OCI-LY1 (cell line): Measurements from ENCODE around the gene NCAM1.

Experiments
- H2AFZ ChIP-seq: fragments of 200-600 bp; sonication (generic), shearing (Covaris generic); 2 replicates; pipeline ENCODE4 v1.6.0; 2014; ENCODE audit warnings: antibody characterized with exemption, mild to moderate bottlenecking, low read length
- H3F3A ChIP-seq: fragments of 200-600 bp; sonication (generic), shearing (Covaris generic); 2 replicates; pipeline ENCODE4 v1.6.0; 2014; ENCODE audit warnings: mild to moderate bottlenecking, antibody characterized with exemption, low read length, moderate library complexity; ENCODE audit not compliant: insufficient read depth
- H3K27ac ChIP-seq: fragments of 200-600 bp; sonication (generic); 2 replicates; pipeline ENCODE4 v1.5.1; 2014; ENCODE audit warnings: low read length, mixed run types, mild to moderate bottlenecking, low read depth; ENCODE audit not compliant: poor library complexity, severe bottlenecking
- H3K27me3 ChIP-seq: fragments of 200-600 bp; sonication (generic); 2 replicates; pipeline ENCODE4 v1.6.0; 2014; ENCODE audit warnings: antibody characterized with exemption, mild to moderate bottlenecking, low read length, moderate library complexity; ENCODE audit not compliant: insufficient read depth
- H3K36me3 ChIP-seq: fragments of 200-600 bp; sonication (generic); 2 replicates; pipeline ENCODE4 v1.6.1; 2014; ENCODE audit warnings: mild to moderate bottlenecking, antibody characterized with exemption, low read length, moderate library complexity, mixed read lengths; ENCODE audit not compliant: insufficient read depth
- H3K4me1 ChIP-seq: fragments of 200-600 bp; sonication (generic); 2 replicates; pipeline ENCODE4 v1.5.1; 2014; ENCODE audit warnings: mild to moderate bottlenecking, low read length, moderate library complexity; ENCODE audit not compliant: insufficient read depth, severe bottlenecking
- H3K4me2 ChIP-seq: fragments of 200-600 bp; sonication (generic), shearing (Covaris generic); 2 replicates; pipeline ENCODE4 v1.6.1; 2014; ENCODE audit warnings: low read length
- H3K4me3 ChIP-seq: fragments of 200-600 bp; sonication (generic); 2 replicates; pipeline ENCODE4 v1.5.1; 2014; ENCODE audit warnings: low read length, low read depth, mild to moderate bottlenecking, mixed read lengths; ENCODE audit not compliant: poor library complexity, severe bottlenecking
- H3K79me2 ChIP-seq: fragments of 200-600 bp; shearing (Covaris generic); 2 replicates; pipeline ENCODE4 v1.6.1; 2016; ENCODE audit warnings: mixed run types, low read length, mixed read lengths; ENCODE audit not compliant: insufficient read depth
- H3K9ac ChIP-seq: fragments of 200-600 bp; sonication (generic), shearing (Covaris generic); 2 replicates; pipeline ENCODE4 v1.6.1; 2014; ENCODE audit warnings: mild to moderate bottlenecking, low read length, mixed read lengths
- H3K9me2 ChIP-seq: fragments of 200-600 bp; sonication (generic), shearing (Covaris generic); 2 replicates; pipeline ENCODE4 v1.6.1; 2014; ENCODE audit warnings: low read depth, mild to moderate bottlenecking, low read length, mixed read lengths
- H3K9me3 ChIP-seq: fragments of 200-600 bp; shearing (Covaris generic); 2 replicates; pipeline ENCODE4 v1.6.1; 2014; ENCODE audit warnings: low read length, mixed read lengths
- H4K20me1 ChIP-seq: fragments of 200-600 bp; sonication (generic), shearing (Covaris generic); 2 replicates; pipeline ENCODE4 v1.6.0; 2016; ENCODE audit warnings: mild to moderate bottlenecking, low read length; ENCODE audit not compliant: insufficient read depth
- CTCF ChIP-seq: fragments of 200-600 bp; sonication (generic), shearing (Covaris generic); IDR thresholded peaks from 2 replicates; pipeline ENCODE4 v1.5.1; 2017; ENCODE audit warnings: mild to moderate bottlenecking, antibody characterized with exemption, low read length, moderate library complexity, mixed read lengths
- EZH2 ChIP-seq: fragments of 200-600 bp; sonication (generic), shearing (Covaris generic); IDR thresholded peaks from 2 replicates; pipeline ENCODE4 v1.8.0; 2017; ENCODE audit warnings: borderline replicate concordance, mixed run types, mild to moderate bottlenecking, antibody characterized with exemption, low read length, moderate library complexity, mixed read lengths

Gene NCAM1

DNA sequence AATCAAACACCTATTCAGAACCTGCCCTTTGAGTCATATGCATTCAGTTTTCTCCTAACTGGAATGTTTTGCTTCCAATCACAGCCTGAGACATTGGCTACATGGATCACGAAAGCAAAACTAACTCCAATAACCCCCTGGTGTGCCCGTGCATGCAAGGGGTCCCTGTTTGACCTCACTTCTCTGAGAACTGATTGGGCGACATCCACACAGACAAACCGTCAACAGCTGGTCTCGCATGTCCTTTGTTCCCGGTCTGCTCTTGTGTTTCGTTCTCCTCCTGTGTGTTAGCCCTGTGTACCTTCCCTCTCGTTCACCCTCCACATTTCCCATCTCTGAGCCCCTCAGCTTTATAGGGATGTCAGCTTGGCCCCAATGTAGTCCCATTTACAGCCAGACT lies 286.0 kb downstream of the NCAM1 start:
- H2AFZ ChIP-seq: no peak overlapping the region
- TF ChIP-seq CTCF (no peak), EZH2 (no peak)
- no peak overlapping the region for H3K27ac ChIP-seq
- H3K9ac ChIP-seq: no peak overlapping the region
- H4K20me1 ChIP-seq: no peaks in the 10 kb centered on the region
- H3K9me3 ChIP-seq: no peaks in the 10 kb centered on the region
- H3F3A ChIP-seq: no peaks in the 10 kb centered on the region
- no peak overlapping the region for H3K4me3 ChIP-seq
- H3K9me2 ChIP-seq: no peaks in the 10 kb centered on the region
- H3K79me2 ChIP-seq: no peaks in the 10 kb centered on the region
- no peak overlapping the region for H3K4me2 ChIP-seq
- H3K4me1 ChIP-seq: no peaks in the 10 kb centered on the region
- H3K36me3 ChIP-seq: no peaks in the 10 kb centered on the region
- no peaks in the 10 kb centered on the region for H3K27me3 ChIP-seq

DNA sequence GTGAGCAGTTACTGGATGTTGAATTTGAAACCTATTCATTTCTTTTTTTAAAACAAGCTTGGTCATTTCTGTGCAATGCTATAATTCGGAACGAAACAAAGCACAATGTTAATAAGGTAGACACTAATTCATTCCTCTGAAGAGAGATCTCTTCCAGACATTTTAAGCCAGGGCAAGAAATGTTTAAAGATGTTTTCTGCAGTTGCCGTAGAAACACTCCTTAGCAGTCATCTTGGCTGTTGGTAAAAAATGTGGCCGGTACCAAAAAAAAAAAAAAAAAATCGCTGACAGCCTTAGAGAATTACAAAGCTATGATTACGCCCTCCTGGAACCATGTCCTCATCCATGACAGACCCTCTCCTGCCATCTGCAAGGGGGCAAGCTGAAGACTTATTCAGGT lies 286.7 kb downstream of the NCAM1 start:
- no peak overlapping the region for H3K9ac ChIP-seq
- no peaks in the 10 kb centered on the region for H3K36me3 ChIP-seq
- H3K4me3 ChIP-seq: no peak overlapping the region
- H3K9me3 ChIP-seq: no peaks in the 10 kb centered on the region
- H3F3A ChIP-seq: no peaks in the 10 kb centered on the region
- no peak overlapping the region for H3K27ac ChIP-seq
- H3K4me1 ChIP-seq: no peaks in the 10 kb centered on the region
- no peaks in the 10 kb centered on the region for H4K20me1 ChIP-seq
- H3K79me2 ChIP-seq: no peaks in the 10 kb centered on the region
- TF ChIP-seq EZH2 (no peak), CTCF (no peak)
- H3K4me2 ChIP-seq: no peak overlapping the region
- H3K9me2 ChIP-seq: no peaks in the 10 kb centered on the region
- no peaks in the 10 kb centered on the region for H3K27me3 ChIP-seq
- H2AFZ ChIP-seq: no peak overlapping the region

GRCh38 chr11:113248702-113249490 lies 287.7 kb downstream of the NCAM1 start:
- no peak overlapping the region for H3K4me3 ChIP-seq
- H3K9me3 ChIP-seq: no peaks in the 10 kb centered on the region
- no peak overlapping the region for H2AFZ ChIP-seq
- no peaks in the 10 kb centered on the region for H3F3A ChIP-seq
- H3K27ac ChIP-seq: no peak overlapping the region
- TF ChIP-seq EZH2 (no peak), CTCF (no peak)
- no peaks in the 10 kb centered on the region for H3K27me3 ChIP-seq
- no peaks in the 10 kb centered on the region for H3K79me2 ChIP-seq
- no peaks in the 10 kb centered on the region for H3K36me3 ChIP-seq
- H3K4me2 ChIP-seq: no peak overlapping the region
- H3K9me2 ChIP-seq: no peaks in the 10 kb centered on the region
- H4K20me1 ChIP-seq: no peaks in the 10 kb centered on the region
- no peaks in the 10 kb centered on the region for H3K4me1 ChIP-seq
- no peak overlapping the region for H3K9ac ChIP-seq
